WERI-Rb-1 (cell line): Measurements from ENCODE around the gene COPZ2.
"Not testable (repeated sequence)": the region's sequence is repeated elsewhere in the genome, so short reads cannot be mapped to it uniquely, and the experiment has no call there.

ENCODE experiments used
- DNase-seq: peaks from one replicate; pipeline ENCODE4 v3.0.0-alpha.2; 2020
- H3K27ac ChIP-seq: fragments of 250-450 bp; sonication (Bioruptor Pico); 2 replicates; pipeline ENCODE4 v1.5.1; 2020; ENCODE audit warnings: mild to moderate bottlenecking, moderate library complexity
- H3K27me3 ChIP-seq: fragments of 250-450 bp; sonication (Bioruptor Pico); 2 replicates; pipeline ENCODE4 v1.5.1; 2021; ENCODE audit warnings: mild to moderate bottlenecking, low read depth, moderate library complexity; ENCODE audit not compliant: insufficient read depth, severe bottlenecking
- H3K36me3 ChIP-seq: fragments of 250-450 bp; sonication (Bioruptor Pico); 2 replicates; pipeline ENCODE4 v1.5.1; 2020; ENCODE audit warnings: mild to moderate bottlenecking, moderate library complexity
- H3K4me3 ChIP-seq: 2 replicates; pipeline ENCODE4 v1.5.1; 2011; ENCODE audit warnings: low read depth, mild to moderate bottlenecking, control low read depth, low read length
- H3K9me3 ChIP-seq: fragments of 250-450 bp; sonication (Bioruptor Pico); 2 replicates; pipeline ENCODE4 v1.5.1; 2021; ENCODE audit warnings: mild to moderate bottlenecking, moderate library complexity; ENCODE audit not compliant: severe bottlenecking
- TF ChIP-seq, protein P1 (sequence below): IDR thresholded peaks from 2 replicates; pipeline ENCODE4 v1.5.1; 2011; ENCODE audit warnings: low read depth, mild to moderate bottlenecking, control low read depth, inconsistent platforms, low read length

COPZ2 gene

DNA sequence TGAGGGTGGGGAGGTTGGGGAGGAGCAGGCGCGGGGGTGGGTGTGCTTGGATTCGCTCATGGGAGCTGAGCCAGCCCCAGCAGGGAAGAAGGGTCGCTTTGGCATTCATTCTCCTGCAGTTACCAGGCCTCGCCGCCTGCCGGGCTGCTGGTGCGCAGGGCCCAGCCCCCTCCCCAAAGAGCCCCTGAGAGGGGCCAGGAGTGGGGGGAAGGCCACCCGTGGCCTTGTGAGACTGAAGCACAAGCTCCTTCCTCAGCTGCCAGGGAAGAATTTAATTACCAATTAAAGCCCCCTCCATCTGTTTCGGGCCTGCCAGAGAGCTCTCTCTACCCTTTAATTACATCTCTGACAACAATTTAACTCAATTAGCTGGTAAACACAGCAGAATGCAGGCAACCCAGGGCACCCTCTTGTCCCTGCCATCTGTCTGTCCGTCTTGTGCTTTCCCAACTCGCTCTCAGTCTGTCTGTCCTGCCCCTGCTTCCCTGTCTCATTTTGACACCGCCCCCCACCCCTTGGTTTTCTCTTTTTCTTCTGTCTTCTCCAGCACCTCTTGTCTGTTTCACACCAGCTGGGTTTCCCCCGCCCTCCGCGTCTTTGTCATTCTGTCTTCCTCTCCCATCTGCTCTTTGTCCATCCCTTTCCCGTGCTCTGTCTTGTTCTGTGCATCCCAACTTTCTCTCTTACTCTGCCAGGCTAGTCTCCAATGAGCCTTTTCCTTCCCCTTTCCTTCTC lies 34.0 kb downstream of the COPZ2 start:
- H3K36me3 ChIP-seq: no peaks in the 10 kb centered on the region
- peak overlapping the region; percentile 97 for H3K27ac ChIP-seq
- no peaks in the 10 kb centered on the region for H3K9me3 ChIP-seq
- TF ChIP-seq, protein P1, sequence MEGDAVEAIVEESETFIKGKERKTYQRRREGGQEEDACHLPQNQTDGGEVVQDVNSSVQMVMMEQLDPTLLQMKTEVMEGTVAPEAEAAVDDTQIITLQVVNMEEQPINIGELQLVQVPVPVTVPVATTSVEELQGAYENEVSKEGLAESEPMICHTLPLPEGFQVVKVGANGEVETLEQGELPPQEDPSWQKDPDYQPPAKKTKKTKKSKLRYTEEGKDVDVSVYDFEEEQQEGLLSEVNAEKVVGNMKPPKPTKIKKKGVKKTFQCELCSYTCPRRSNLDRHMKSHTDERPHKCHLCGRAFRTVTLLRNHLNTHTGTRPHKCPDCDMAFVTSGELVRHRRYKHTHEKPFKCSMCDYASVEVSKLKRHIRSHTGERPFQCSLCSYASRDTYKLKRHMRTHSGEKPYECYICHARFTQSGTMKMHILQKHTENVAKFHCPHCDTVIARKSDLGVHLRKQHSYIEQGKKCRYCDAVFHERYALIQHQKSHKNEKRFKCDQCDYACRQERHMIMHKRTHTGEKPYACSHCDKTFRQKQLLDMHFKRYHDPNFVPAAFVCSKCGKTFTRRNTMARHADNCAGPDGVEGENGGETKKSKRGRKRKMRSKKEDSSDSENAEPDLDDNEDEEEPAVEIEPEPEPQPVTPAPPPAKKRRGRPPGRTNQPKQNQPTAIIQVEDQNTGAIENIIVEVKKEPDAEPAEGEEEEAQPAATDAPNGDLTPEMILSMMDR: peak; percentile 42
- peak overlapping the region; percentile 38 for H3K4me3 ChIP-seq
- DNase-seq: peak; percentile 93
- H3K27me3 ChIP-seq: no peaks in the 10 kb centered on the region

DNA sequence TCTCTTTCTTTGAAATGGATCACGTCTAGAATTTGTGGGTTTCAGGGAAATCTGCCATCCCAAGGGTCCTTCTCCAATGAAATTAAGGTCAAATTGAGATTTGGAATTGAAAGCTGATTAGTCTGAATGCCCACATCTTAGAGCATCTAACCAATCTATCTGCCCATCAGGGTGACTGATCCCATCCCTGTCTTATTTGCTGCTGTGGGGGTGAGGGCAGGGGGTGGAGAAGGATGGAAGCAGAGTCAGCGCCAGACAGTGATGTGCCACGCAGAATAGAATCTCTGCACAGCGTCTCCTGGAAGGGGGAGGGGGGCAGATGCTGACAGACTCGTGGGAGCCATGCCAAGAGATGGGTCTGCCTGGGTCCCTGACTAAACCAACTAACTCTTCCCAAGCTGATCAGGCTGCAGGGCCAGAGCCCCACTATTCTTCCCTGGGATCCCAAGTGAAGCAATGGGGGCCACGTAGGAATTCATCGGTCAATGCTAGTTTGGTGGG lies 34.6 kb downstream of the COPZ2 start:
- peak overlapping the region; percentile 38 for H3K4me3 ChIP-seq

DNA sequence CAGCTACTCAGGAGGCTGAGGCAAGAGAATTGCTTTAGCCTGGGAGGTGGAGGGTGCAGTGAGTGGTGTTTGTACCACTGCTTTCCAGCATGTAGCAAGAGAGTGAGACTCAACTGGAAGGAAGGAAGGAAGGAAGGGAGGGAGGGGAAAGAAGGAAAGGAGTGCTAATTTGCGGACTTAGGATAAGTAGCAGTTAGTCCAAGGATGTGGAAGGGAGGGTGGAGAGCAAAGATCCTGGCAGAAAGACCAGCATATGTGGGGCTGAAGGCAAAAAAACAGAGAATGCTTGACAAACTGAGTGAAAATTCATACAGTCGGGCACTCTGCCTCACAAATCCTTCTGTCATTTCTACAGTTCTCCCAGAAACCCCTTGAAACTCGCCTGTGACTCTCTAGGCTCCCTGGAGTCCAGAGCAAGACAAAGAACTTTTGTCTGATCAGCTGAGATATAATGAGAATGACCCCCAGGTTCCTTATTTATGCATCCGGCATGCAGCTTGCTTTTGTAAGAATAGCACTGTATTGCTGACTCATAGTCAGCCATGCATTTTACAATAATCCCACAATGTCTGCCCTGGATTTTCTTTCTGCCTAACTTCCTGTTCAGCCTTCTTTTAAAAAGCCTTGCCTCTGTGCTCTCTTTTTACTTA lies 35.2 kb downstream of the COPZ2 start:
- Histone ChIP-seq H3K36me3 (no peaks in the 10 kb centered on the region), H3K4me3 (peak overlapping the region; percentile 38), H3K27me3 (no peaks in the 10 kb centered on the region), H3K9me3 (no peaks in the 10 kb centered on the region), H3K27ac (peak overlapping the region; percentile 97)
- TF ChIP-seq, protein P1: no peak
- DNase-seq: no peak

More for the DNA sequence above, 34.6 kb downstream of the COPZ2 start:
- no peaks in the 10 kb centered on the region for H3K36me3 ChIP-seq
- peak overlapping the region; percentile 97 for H3K27ac ChIP-seq
- TF ChIP-seq, protein P1: no peak
- H3K27me3 ChIP-seq: no peaks in the 10 kb centered on the region
- DNase-seq: peak; percentile 70
- H3K9me3 ChIP-seq: no peaks in the 10 kb centered on the region

DNA sequence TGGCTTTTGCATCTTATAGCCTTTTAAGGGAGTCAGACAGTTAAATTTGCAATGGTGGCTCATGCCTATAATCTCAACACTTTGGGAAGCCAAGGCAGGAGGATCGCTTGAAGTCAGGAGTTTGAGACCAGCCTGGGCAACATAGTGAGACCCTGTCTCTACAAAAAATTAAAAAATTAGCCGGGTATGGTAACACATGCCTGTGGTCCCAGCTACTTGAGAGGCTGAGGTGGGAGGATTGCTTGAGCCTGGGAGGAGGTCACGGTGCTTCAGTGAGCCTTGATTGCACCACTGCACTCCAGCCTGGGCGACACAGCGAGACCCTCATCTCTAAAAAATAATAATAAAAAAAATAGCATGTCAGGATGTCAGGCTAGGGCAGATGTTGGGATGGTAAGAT lies 35.9 kb downstream of the COPZ2 start:
- H3K4me3 ChIP-seq, H3K9me3 ChIP-seq, H3K27me3 ChIP-seq, H3K36me3 ChIP-seq, DNase-seq: not testable (repeated sequence)
- H3K27ac ChIP-seq: peak overlapping the region; percentile 97

DNA sequence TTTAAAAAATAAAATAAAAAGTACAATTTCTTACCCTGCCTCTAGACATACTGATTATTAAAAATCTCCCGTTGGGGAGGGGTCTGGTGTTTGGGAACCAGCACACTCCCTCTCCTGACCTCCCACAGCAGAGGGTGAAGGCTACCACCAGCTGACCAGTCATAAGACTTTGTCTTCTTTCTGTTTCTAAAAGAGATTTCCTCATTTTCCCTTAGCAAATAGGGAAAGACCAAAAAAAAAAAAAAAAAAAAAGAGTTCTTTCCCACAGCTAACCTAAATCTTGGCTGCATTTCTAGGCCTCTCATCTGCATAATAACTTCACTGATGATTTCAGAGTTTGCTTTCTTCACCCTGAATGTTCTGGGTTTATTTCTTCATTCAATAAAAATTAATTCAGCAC lies 36.4 kb downstream of the COPZ2 start:
- Histone ChIP-seq H3K27ac (peak overlapping the region; percentile 97), H3K36me3 (no peaks in the 10 kb centered on the region), H3K4me3 (no peak overlapping the region), H3K27me3 (no peaks in the 10 kb centered on the region), H3K9me3 (no peaks in the 10 kb centered on the region)
- no peak for DNase-seq
- TF ChIP-seq, protein P1: no peak

DNA sequence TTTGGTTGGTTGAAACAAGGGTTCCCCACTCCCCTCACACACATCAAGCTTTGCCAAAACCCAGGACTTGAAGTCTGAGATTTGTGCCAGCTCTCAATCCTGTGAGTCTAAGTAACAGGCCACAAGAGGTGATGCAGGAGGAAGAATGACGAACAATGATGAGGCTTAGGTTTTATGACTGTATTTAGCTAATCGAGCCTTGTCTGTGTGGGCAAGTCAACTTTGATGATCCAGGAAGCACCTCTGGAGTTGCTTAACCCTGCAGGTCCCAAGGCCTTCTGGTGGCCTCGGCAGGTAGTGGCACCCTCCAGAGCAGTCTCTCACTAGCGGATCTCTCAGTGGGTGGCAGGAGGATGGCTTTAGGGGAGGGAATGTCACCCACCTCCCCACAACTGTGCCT lies 38.0 kb downstream of the COPZ2 start:
- H3K27ac ChIP-seq: peak overlapping the region; percentile 96
- no peaks in the 10 kb centered on the region for H3K27me3 ChIP-seq
- peak; percentile 73 for DNase-seq
- H3K9me3 ChIP-seq: no peaks in the 10 kb centered on the region
- H3K4me3 ChIP-seq: no peak overlapping the region
- H3K36me3 ChIP-seq: no peaks in the 10 kb centered on the region
- TF ChIP-seq, protein P1: no peak; the same call in 1 of the 2 replicates
